Right lobe of liver (tissue), 4 donors: ENCODE data around the gene RASL11A.

ENCODE experiments used
- CTCF ChIP-seq, 4 donors: fragments of 200-600 bp in 3 of 4; fragments of 450-650 bp in 1 of 4; IDR thresholded peaks; one replicate each; pipeline versions ENCODE4 v1.5.1 to v1.8.0; 2016 to 2022; ENCODE audit warnings: antibody characterized with exemption in 4 of 4, mild to moderate bottlenecking in 2 of 4
- POLR2A ChIP-seq: fragments of 450-650 bp; IDR thresholded peaks from one replicate; pipeline ENCODE4 v1.6.1; 2017; ENCODE audit warnings: antibody characterized with exemption, mild to moderate bottlenecking
- donor health status: DM: no; HTN: no; CAD: no.
- donor health status: DM: no; HTN: no; CAD: no.
- donor health status: DM: no; HTN: yes; CAD: no.

GRCh38 chr13:27298849-27299248, 28.2 kb downstream of the RASL11A start:
- TF ChIP-seq CTCF (IDR thresholded peaks at IDR 0.05), result no peak
- no peak for TF ChIP-seq POLR2A
